ENCODE measurements around the gene NPM1. TPM values are rescaled to one million over a fixed set of nuclear protein-coding genes. Genes with fewer than 3 reads are reported as not detected.

NPM1 gene
- polyA plus RNA-seq, 3 donors = 1,760 to 2,039 (median 1,873) TPM

DNA sequence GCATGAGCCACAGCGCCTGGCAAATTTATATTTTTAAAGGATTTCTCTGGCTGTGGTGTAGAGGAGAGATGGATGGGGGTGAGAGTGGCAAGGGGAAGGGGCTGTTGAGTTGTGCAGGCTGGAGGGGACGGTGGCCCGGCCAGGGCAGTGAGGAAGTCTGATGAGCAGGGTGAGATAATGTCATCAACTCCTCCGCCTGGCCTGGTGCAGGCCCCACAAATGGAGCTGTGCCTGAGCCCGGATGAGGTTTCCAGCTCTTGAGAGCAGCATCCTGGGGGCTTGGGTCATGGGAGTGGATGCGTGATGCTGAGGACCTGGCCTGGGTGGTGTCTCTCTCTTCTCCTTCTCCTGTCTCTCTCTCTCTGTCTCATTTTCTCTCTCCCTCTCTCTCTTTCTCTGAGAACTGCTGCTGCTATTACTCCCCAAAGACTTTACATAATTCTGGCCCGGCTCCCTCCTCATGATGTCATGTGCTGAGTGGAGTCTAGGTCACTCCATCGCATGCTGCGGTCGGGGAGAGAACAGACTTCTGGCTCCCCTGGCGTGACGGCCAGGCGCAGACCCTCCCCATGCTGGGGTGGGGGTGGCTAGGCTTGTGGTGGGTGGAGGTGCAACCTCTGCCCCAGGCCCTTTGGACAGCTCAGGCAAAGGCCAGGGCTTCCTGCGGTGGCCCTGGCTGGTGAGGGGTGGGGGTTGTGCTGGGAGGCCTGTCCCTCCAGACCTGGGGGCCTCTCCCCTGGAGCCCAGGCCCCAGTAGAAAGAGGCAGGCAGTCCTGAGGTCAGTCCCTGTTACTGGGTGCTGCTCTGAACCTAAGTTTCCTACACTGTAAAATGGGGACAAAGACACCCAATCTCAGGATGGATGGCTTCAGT, 58.2 kb downstream of the NPM1 start:
- no peak for DNase-seq (ENCODE audit: low read depth in 3 of 3, low spot score in 2 of 3)

DNA sequence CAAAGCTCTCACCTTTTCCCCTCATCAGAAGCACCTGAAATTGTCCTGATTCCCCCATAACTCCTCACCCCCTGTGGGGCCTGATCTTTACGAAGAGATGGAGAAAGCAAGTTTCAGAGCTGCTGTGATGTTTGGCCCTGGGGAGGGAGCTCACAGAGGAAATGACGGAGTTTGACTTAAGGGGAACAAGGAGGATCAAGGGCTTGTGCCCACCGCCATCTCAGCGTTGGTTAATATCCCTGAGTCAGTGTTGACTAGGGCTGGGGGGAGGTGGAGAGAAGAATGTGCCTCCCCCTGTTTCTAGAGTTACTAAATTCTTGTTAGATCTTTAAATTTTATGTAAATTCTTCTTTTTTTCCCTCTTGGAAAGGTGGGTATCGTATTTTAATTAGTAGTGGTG, 59.6 kb downstream of the NPM1 start:
- no peak for DNase-seq (ENCODE audit: low read depth in 3 of 3, low spot score in 2 of 3)

- no peak for DNase-seq (ENCODE audit: low read depth in 3 of 3, low spot score in 2 of 3)
These were observed 61.8 kb downstream of the NPM1 start for GRCh38 chr5:171449426-171449825.

GRCh38 chr5:171450423-171451331, 63.0 kb downstream of the NPM1 start:
- peak in 2 of 3 donors; percentile 21 to 53 for DNase-seq (ENCODE audit: low read depth in 3 of 3, low spot score in 2 of 3)

- DNase-seq (ENCODE audit: low read depth in 3 of 3, low spot score in 2 of 3) = no peak
These were observed 63.8 kb downstream of the NPM1 start for GRCh38 chr5:171451421-171451820.

- no peak for DNase-seq (ENCODE audit: low read depth in 3 of 3, low spot score in 2 of 3)
These were observed 65.5 kb downstream of the NPM1 start for GRCh38 chr5:171453056-171453725.

DNA sequence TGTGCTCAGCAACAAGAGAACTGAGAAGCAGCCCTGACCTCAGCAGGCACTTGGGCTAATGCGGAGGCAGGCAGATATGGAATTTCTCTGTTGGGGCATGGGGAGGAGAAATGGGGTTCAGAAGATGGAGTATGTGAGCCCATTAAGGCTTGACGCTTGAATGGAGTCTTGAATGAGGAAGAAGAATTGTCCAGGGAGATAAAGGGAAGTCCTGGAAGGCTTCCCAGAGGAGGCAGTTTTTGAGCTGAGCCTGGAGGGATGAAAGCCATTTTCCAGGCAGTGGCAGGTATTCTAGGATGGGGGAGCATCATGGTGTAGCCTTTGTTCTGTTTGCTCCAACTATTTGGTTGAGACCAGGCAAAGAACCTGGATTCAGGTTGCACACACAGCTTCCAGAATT, 66.3 kb downstream of the NPM1 start:
- no peak for DNase-seq (ENCODE audit: low read depth in 3 of 3, low spot score in 2 of 3)

GRCh38 chr5:171454549-171454948, 66.9 kb downstream of the NPM1 start:
- no peak for DNase-seq (ENCODE audit: low read depth in 3 of 3, low spot score in 2 of 3)

DNA sequence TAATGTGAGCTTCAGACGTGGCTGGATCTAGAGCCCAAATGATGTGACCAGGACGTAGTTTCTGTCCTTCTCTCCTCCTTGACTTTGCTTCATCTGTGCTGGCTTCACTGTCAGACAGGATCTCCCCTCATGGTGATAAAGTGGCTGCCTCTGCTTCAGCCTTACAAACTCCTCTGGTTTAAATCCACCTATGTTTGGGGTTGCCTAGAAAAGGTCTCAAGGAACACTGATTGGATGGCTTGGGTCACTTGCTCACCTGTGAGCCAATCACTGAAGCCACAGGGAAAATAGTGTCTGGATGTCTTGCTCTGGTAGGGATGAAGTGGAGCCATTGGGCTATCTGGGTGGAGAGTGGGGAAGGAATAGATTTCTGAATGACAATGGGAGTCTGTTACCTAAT, 67.9 kb downstream of the NPM1 start:
- no peak for DNase-seq (ENCODE audit: low read depth in 3 of 3, low spot score in 2 of 3)

GRCh38 chr5:171457208-171457981, 69.7 kb downstream of the NPM1 start:
- DNase-seq (ENCODE audit: low read depth in 3 of 3, low spot score in 2 of 3) = no peak

DNA sequence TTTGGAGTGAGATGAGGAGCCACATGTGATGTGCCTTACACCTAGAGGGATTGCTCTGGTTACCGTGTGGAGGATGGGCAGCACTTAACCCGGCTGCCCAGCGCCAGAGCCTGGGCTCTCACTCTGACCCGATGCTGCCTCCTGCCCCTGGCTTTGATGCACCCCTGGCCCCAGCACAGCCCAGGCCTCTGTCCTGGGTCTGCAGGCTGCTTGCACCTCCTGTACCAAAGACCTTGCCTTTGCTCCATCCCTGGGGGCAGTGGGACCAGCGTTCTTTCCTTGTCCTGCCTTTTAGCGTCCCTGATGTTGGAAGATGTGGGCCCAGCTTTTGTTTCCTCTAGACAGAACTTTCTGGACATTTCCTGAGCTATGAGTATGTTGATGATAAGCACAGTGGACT, 72.2 kb downstream of the NPM1 start:
- DNase-seq (ENCODE audit: low read depth in 3 of 3, low spot score in 2 of 3) = no peak

Other genes starting within 250 kb of the NPM1 start
- gene TLX3, start 78.6 kb upstream of the NPM1 start, polyA plus RNA-seq (ENCODE audit: insufficient read length in 3 of 3) = not detected
- under 1 TPM; 0.24 to 0.40 (median 0.39) TPM for gene FGF18, start 31.8 kb downstream of the NPM1 start, polyA plus RNA-seq (ENCODE audit: insufficient read length in 3 of 3)

All from right renal cortex interstitium (tissue), 3 donors.